ENCODE data around the gene ANKK1.

The ANKK1 gene

GRCh38 chr11:113377681-113378412 is 9.7 kb upstream of the ANKK1 start:
- DNase-seq, result peak; percentile 27

GRCh38 chr11:113378692-113379091 is 8.9 kb upstream of the ANKK1 start:
- DNase-seq, result no peak

GRCh38 chr11:113382121-113382520 is 5.5 kb upstream of the ANKK1 start:
- DNase-seq, result no peak

GRCh38 chr11:113384551-113384950 is 3.0 kb upstream of the ANKK1 start:
- DNase-seq, result peak; percentile 88

- DNase-seq, result no peak
Observed at GRCh38 chr11:113385749-113386148, 1.8 kb upstream of the ANKK1 start.

- no peak for DNase-seq
Observed at GRCh38 chr11:113386866-113387265, 713 bp upstream of the ANKK1 start.

- DNase-seq, result no peak
Observed at GRCh38 chr11:113389272-113389671, 1.7 kb downstream of the ANKK1 start.

- no peak for DNase-seq
Observed at GRCh38 chr11:113392236-113392921, 4.8 kb downstream of the ANKK1 start.

- DNase-seq, result no peak
Observed at GRCh38 chr11:113393501-113393985, 6.0 kb downstream of the ANKK1 start.

GRCh38 chr11:113394919-113395318 is 7.3 kb downstream of the ANKK1 start:
- DNase-seq, result no peak

- no peak for DNase-seq
Observed at GRCh38 chr11:113395782-113396336, 8.3 kb downstream of the ANKK1 start.

- DNase-seq, result no peak
Observed at GRCh38 chr11:113396690-113397089, 9.1 kb downstream of the ANKK1 start.

GRCh38 chr11:113397212-113397611 is 9.6 kb downstream of the ANKK1 start:
- DNase-seq, result no peak

GRCh38 chr11:113397821-113398220 is 10.2 kb downstream of the ANKK1 start:
- DNase-seq, result no peak

GRCh38 chr11:113398669-113399430 is 11.3 kb downstream of the ANKK1 start:
- no peak for DNase-seq

GRCh38 chr11:113400631-113401230 is 13.2 kb downstream of the ANKK1 start:
- DNase-seq, result no peak

- no peak for DNase-seq
Observed at GRCh38 chr11:113401718-113402117, 14.1 kb downstream of the ANKK1 start.

- DNase-seq, result no peak
Observed at GRCh38 chr11:113404859-113405430, 17.4 kb downstream of the ANKK1 start.

- no peak for DNase-seq
Observed at GRCh38 chr11:113405724-113406478, 18.3 kb downstream of the ANKK1 start.

GRCh38 chr11:113407163-113407562 is 19.6 kb downstream of the ANKK1 start:
- no peak for DNase-seq

GRCh38 chr11:113408206-113408605 is 20.6 kb downstream of the ANKK1 start:
- DNase-seq, result no peak
